Right lobe of liver (tissue), 6 donors: Measurements from ENCODE around the gene APBB1IP. TPM values are rescaled to one million over a fixed set of nuclear protein-coding genes. Genes with fewer than 3 reads are reported as not detected.
A peak's percentile ranks its signal among the peaks of the same experiment; 100 is the strongest.
"Not testable (repeated sequence)": the region's sequence is repeated elsewhere in the genome, so short reads cannot be mapped to it uniquely, and the experiment has no call there.

ENCODE experiments used
- ATAC-seq, 4 donors: fragments of 200-7000 bp; cut with Tn5 transposase; one replicate each; pipeline ENCODE4 v1.9.1; 2020; ENCODE audit warnings: mild to moderate bottlenecking in 4 of 4, moderate library complexity in 4 of 4
- DNase-seq, 3 donors: peaks; one replicate each; pipeline ENCODE4 v3.0.0-alpha.2; 2020
- H3K27ac ChIP-seq, 3 donors: fragments of 200-600 bp; one replicate each; pipeline ENCODE4 v1.8.0; 2022
- H3K27me3 ChIP-seq, 2 donors: fragments of 200-600 bp; one replicate each; pipeline ENCODE4 v1.8.0; 2022
- H3K36me3 ChIP-seq, 4 donors: fragments of 200-600 bp; sonication (generic) in 1 of 4; one replicate each; pipeline versions ENCODE4 v1.5.1 to v1.8.0; 2017 to 2022; ENCODE audit warnings: control low read depth in 1 of 4
- H3K4me1 ChIP-seq, 4 donors: fragments of 200-600 bp; sonication (generic) in 1 of 4; one replicate each; pipeline versions ENCODE4 v1.5.1 to v1.8.0; 2017 to 2022; ENCODE audit warnings: control low read depth in 1 of 4
- H3K4me3 ChIP-seq, 3 donors: fragments of 200-600 bp; one replicate each; pipeline ENCODE4 v1.8.0; 2022
- H3K9me3 ChIP-seq, 4 donors: fragments of 200-600 bp; sonication (generic) in 1 of 4; one replicate each; pipeline versions ENCODE4 v1.5.1 to v1.8.0; 2017 to 2022; ENCODE audit warnings: control low read depth in 1 of 4
- CTCF ChIP-seq, 4 donors: fragments of 200-600 bp in 3 of 4; fragments of 450-650 bp in 1 of 4; IDR thresholded peaks; one replicate each; pipeline versions ENCODE4 v1.5.1 to v1.8.0; 2016 to 2022; ENCODE audit warnings: antibody characterized with exemption in 4 of 4, mild to moderate bottlenecking in 2 of 4
- POLR2A ChIP-seq: fragments of 450-650 bp; IDR thresholded peaks from one replicate; pipeline ENCODE4 v1.6.1; 2017; ENCODE audit warnings: antibody characterized with exemption, mild to moderate bottlenecking
- WGBS: methylation state at CpG from one replicate; pipeline ENCODE4 v1.1.6; 2018; ENCODE audit warnings: low coverage, low lambda C conversion rate; ENCODE audit not compliant: insufficient coverage; ENCODE audit errors: missing lambda C conversion rate; 5-methylcytosine and 5-hydroxymethylcytosine counted together
- intact Hi-C, 2 donors: fragments of 100-400 bp; cut with DNase I; formaldehyde crosslinking; loops; one replicate each; pipeline versions ENCODE4 v1.11.2 to v1.14.1; 2022
- total RNA-seq, 6 experiments: library from RNA; depleted of rRNA in 2 of 6; stranded (reverse); fragments of >200 nt in 2 of 6; fragmentation: NEBNext Ultra II Directional in 3 of 6; extraction: Animal tissue kit (Norgen Biotek cat#: 25700) in 3 of 6; gene quantifications; one replicate each; pipeline versions ENCODE4 v1.1.0 to v1.2.4, GENCODE V29; 2016 to 2023
- donor health status: DM: no; HTN: yes; CAD: no.
- donor health status: DM: no; HTN: no; CAD: no.
- donor health status: DM: no; HTN: no; CAD: no.
- donor health status: DM: no; HTN: yes; CAD: no.
- donor health status: DM: no; HTN: yes; CAD: no.

APBB1IP gene
- total RNA-seq, 6 experiments from 2014 or later, result 13.0 to 50.7 (median 16.5) TPM

DNA sequence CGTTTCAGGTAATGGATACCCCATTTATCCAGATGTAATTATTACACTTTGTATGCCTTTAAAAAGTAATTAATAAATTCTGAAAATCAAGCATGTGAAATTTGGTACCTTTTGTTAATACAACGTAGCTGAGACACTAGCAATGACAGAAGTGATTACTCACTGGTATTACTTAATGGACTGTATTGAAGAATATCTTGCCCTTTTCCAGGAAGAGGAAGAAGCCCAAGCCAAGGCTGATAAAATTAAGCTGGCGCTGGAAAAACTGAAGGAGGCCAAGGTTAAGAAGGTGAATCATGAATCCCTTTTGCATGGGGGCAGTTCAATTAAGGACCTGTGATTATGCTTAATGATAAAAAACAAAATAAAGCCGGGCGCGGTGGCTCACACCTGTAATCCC lies 64.8 kb downstream of the APBB1IP start:
- ATAC-seq (peak in 2 of 4 donors; percentile 25 to 32), DNase-seq (no peak)
- no peaks in the 10 kb centered on the region for H3K4me1 ChIP-seq
- WGBS, result 65% methylated on average over 6 of the region's 6 CpGs
- H3K4me3 ChIP-seq, result no peak overlapping the region
- H3K27ac ChIP-seq, result no peak overlapping the region
- no peaks in the 10 kb centered on the region for H3K9me3 ChIP-seq
- no peaks in the 10 kb centered on the region for H3K27me3 ChIP-seq
- intact Hi-C loops, result no loop called here
- no peak for TF ChIP-seq POLR2A
- no peak for TF ChIP-seq CTCF (IDR thresholded peaks at IDR 0.05)
- peaks cover 0 to 63% (median 9%) of the 10 kb centered on the region in 4 donors for H3K36me3 ChIP-seq

GRCh38 chr10:26503911-26504310 lies 65.8 kb downstream of the APBB1IP start:
- no peaks in the 10 kb centered on the region for H3K9me3 ChIP-seq
- WGBS, result no CpG with 5 or more reads among the region's 3 CpGs
- no peaks in the 10 kb centered on the region for H3K27me3 ChIP-seq
- H3K4me3 ChIP-seq, result no peak overlapping the region
- intact Hi-C loops, result no loop called here
- ATAC-seq (peak in 1 of 4 donors; percentile 18), DNase-seq (no peak)
- TF ChIP-seq CTCF (IDR thresholded peaks at IDR 0.05) (peak in 1 of 4 donors; percentile 18), POLR2A (no peak)
- H3K36me3 ChIP-seq, result peaks cover 0 to 57% (median 7%) of the 10 kb centered on the region in 4 donors
- H3K27ac ChIP-seq, result no peak overlapping the region
- H3K4me1 ChIP-seq, result no peaks in the 10 kb centered on the region

DNA sequence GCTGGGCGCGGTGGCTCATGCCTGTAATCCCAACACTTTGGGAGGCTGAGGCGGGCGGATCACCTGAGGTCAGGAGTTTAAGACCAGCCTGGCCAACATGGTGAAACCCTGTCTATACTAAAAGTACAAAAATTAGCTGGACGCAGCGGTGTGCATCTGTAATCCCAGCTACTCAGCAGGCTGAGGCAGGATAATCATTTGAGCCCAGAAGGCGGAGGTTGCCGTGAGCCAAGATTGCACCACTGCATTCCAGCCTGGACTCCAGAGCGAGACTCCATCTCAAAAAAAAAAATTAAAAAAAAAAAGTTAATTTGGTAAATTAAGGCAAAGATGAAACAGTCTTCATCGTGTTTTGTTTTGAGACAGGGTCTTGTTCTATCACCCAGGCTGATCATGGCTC lies 66.3 kb downstream of the APBB1IP start:
- H3K9me3 ChIP-seq, H3K27me3 ChIP-seq, H3K4me3 ChIP-seq, DNase-seq, ATAC-seq, H3K4me1 ChIP-seq, intact Hi-C loops, H3K27ac ChIP-seq: not testable (repeated sequence)
- WGBS, result 98% methylated on average over 10 of the region's 10 CpGs
- peaks cover 0 to 57% (median 7%) of the 10 kb centered on the region in 4 donors for H3K36me3 ChIP-seq

- DNase-seq (no peak), ATAC-seq (no peak)
- Histone ChIP-seq H3K36me3 (peaks cover 0 to 56% (median 7%) of the 10 kb centered on the region in 4 donors), H3K4me1 (no peaks in the 10 kb centered on the region), H3K27ac (no peak overlapping the region), H3K4me3 (no peak overlapping the region), H3K9me3 (no peaks in the 10 kb centered on the region), H3K27me3 (no peaks in the 10 kb centered on the region)
- TF ChIP-seq POLR2A, result no peak
- TF ChIP-seq CTCF (IDR thresholded peaks at IDR 0.05), result no peak
- intact Hi-C loops, result no loop called here
- 93% methylated on average over 5 of the region's 5 CpGs for WGBS
Observed at GRCh38 chr10:26505491-26505890, 67.3 kb downstream of the APBB1IP start.

DNA sequence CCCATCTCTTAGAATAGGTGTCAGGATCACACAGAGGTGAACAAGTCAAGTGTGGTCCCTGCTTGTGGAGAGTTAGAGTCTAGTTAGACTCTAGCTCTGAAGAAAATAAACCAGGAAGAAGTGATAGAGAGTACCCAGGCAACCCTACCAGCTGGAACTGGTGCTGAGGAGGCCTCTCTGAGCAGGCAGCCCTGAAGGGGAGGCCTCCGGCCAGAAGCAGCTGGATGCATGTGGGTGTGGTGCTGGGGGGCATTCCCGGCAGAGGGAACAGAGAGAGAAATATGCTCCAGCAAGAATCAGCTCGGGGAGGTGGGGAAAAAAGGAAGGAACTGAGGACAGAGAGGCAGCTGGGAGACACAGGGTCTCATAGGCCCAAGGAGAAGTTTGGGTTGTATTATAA lies 68.6 kb downstream of the APBB1IP start:
- H3K27me3 ChIP-seq, result no peaks in the 10 kb centered on the region
- peaks cover 0 to 47% (median 5%) of the 10 kb centered on the region in 4 donors for H3K36me3 ChIP-seq
- H3K9me3 ChIP-seq, result no peaks in the 10 kb centered on the region
- DNase-seq, result no peak
- TF ChIP-seq POLR2A (no peak), CTCF (IDR thresholded peaks at IDR 0.05) (no peak)
- WGBS, result 84% methylated on average over 3 of the region's 3 CpGs
- intact Hi-C loops, result no loop called here
- no peaks in the 10 kb centered on the region for H3K4me1 ChIP-seq
- H3K27ac ChIP-seq, result no peak overlapping the region
- peak in 1 of 4 donors; percentile 17 for ATAC-seq
- no peak overlapping the region for H3K4me3 ChIP-seq
